HEK293 (cell line): ENCODE measurements around the gene ADAMTS12.

Source experiments
- SCRT2 ChIP-seq: fragments of 450-650 bp; formaldehyde crosslinking; IDR thresholded peaks from 2 replicates; pipeline ENCODE4 v1.5.1; 2016; ENCODE audit warnings: missing biosample characterization, missing genetic modification characterization
- TRIM28 ChIP-seq: IDR thresholded peaks from 2 replicates; pipeline ENCODE4 v1.6.1; 2011; ENCODE audit warnings: low read length, control low read depth, borderline replicate concordance
- ZBTB21 ChIP-seq: fragments of 450-650 bp; formaldehyde crosslinking; IDR thresholded peaks from 2 replicates; pipeline ENCODE4 v1.5.1; 2017; ENCODE audit warnings: missing biosample characterization, missing genetic modification characterization
- ZBTB7A ChIP-seq: fragments of 450-650 bp; formaldehyde crosslinking; IDR thresholded peaks from 2 replicates; pipeline ENCODE4 v1.5.1; 2016; ENCODE audit warnings: low read depth, missing biosample characterization, missing genetic modification characterization
- ZNF169 ChIP-seq: fragments of 450-650 bp; formaldehyde crosslinking; IDR thresholded peaks from 2 replicates; pipeline ENCODE4 v1.5.1; 2016; ENCODE audit warnings: missing biosample characterization, missing genetic modification characterization
- ZNF391 ChIP-seq: fragments of 450-650 bp; formaldehyde crosslinking; IDR thresholded peaks from 2 replicates; pipeline ENCODE4 v1.5.1; 2016; ENCODE audit warnings: low read depth, missing biosample characterization, missing genetic modification characterization, borderline replicate concordance
- ZNF658 ChIP-seq: fragments of 450-650 bp; formaldehyde crosslinking; IDR thresholded peaks from 2 replicates; pipeline ENCODE4; 2016; ENCODE audit warnings: missing biosample characterization, missing genetic modification characterization
- ZNF776 ChIP-seq: fragments of 450-650 bp; formaldehyde crosslinking; IDR thresholded peaks from 2 replicates; pipeline ENCODE4 v1.5.0; 2017; ENCODE audit warnings: missing biosample characterization, missing genetic modification characterization, borderline replicate concordance
- ZSCAN30 ChIP-seq: fragments of 450-650 bp; IDR thresholded peaks from 2 replicates; pipeline ENCODE4 v1.5.1; 2018; ENCODE audit warnings: missing biosample characterization, mild to moderate bottlenecking, missing genetic modification characterization, moderate library complexity
- TF ChIP-seq, protein P1 (sequence below): fragments of 450-650 bp; IDR thresholded peaks from 2 replicates; pipeline ENCODE4 v1.5.1; 2018; ENCODE audit warnings: missing biosample characterization, mild to moderate bottlenecking, missing genetic modification characterization
- TF ChIP-seq, protein P2 (sequence below): fragments of 450-650 bp; formaldehyde crosslinking; IDR thresholded peaks from 2 replicates; pipeline ENCODE4 v1.5.1; 2016; ENCODE audit warnings: missing biosample characterization, missing genetic modification characterization
- TF ChIP-seq, protein P3 (sequence below): fragments of 450-650 bp; formaldehyde crosslinking; IDR thresholded peaks from 2 replicates; pipeline ENCODE4 v1.5.1; 2016; ENCODE audit warnings: missing biosample characterization, missing genetic modification characterization
- TF ChIP-seq, protein P4 (sequence below): fragments of 450-650 bp; formaldehyde crosslinking; IDR thresholded peaks from 2 replicates; pipeline ENCODE4 v1.5.1; 2016; ENCODE audit warnings: missing biosample characterization, missing genetic modification characterization

DNA sequence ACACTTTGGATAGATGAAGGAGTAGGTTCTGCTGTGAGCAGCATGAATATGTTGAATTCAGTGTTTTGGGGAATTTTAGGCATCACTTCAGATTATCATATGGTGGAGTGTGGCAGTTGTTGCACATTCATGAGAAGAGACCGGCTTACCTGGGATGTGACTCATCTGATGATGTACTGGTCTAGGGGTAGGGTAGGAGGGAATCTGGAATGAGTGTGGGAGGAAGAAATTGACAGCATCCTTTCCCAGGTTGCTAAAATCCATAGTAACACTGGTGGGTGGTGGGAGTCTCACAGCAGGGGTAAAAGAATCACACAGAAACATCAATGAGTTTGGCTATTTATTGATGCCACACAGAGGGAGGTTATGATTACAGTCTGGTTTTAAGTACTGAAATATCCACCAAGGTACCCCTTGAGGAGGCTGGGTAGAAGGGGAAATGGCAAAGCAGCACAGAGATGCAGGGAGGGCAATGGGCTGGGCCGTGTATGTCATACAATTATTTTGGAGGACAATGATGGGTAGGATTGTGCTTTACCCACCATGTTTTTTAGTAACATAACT lies 368.5 kb downstream of the ADAMTS12 start:
- TF ChIP-seq, protein P1, sequence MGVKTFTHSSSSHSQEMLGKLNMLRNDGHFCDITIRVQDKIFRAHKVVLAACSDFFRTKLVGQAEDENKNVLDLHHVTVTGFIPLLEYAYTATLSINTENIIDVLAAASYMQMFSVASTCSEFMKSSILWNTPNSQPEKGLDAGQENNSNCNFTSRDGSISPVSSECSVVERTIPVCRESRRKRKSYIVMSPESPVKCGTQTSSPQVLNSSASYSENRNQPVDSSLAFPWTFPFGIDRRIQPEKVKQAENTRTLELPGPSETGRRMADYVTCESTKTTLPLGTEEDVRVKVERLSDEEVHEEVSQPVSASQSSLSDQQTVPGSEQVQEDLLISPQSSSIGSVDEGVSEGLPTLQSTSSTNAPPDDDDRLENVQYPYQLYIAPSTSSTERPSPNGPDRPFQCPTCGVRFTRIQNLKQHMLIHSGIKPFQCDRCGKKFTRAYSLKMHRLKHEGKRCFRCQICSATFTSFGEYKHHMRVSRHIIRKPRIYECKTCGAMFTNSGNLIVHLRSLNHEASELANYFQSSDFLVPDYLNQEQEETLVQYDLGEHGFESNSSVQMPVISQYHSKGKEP (tag by site-specific recombination), result no peak
- TF ChIP-seq ZBTB7A (tag by site-specific recombination), result no peak
- TF ChIP-seq, protein P2, sequence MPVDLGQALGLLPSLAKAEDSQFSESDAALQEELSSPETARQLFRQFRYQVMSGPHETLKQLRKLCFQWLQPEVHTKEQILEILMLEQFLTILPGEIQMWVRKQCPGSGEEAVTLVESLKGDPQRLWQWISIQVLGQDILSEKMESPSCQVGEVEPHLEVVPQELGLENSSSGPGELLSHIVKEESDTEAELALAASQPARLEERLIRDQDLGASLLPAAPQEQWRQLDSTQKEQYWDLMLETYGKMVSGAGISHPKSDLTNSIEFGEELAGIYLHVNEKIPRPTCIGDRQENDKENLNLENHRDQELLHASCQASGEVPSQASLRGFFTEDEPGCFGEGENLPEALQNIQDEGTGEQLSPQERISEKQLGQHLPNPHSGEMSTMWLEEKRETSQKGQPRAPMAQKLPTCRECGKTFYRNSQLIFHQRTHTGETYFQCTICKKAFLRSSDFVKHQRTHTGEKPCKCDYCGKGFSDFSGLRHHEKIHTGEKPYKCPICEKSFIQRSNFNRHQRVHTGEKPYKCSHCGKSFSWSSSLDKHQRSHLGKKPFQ (tag by site-specific recombination), result no peak
- no peak for TF ChIP-seq ZBTB21 (tag by site-specific recombination)
- TF ChIP-seq, protein P3, sequence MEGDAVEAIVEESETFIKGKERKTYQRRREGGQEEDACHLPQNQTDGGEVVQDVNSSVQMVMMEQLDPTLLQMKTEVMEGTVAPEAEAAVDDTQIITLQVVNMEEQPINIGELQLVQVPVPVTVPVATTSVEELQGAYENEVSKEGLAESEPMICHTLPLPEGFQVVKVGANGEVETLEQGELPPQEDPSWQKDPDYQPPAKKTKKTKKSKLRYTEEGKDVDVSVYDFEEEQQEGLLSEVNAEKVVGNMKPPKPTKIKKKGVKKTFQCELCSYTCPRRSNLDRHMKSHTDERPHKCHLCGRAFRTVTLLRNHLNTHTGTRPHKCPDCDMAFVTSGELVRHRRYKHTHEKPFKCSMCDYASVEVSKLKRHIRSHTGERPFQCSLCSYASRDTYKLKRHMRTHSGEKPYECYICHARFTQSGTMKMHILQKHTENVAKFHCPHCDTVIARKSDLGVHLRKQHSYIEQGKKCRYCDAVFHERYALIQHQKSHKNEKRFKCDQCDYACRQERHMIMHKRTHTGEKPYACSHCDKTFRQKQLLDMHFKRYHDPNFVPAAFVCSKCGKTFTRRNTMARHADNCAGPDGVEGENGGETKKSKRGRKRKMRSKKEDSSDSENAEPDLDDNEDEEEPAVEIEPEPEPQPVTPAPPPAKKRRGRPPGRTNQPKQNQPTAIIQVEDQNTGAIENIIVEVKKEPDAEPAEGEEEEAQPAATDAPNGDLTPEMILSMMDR (tag by site-specific recombination), result no peak
- TF ChIP-seq ZNF391, result no peak
- TF ChIP-seq ZNF776 (tag by site-specific recombination), result no peak
- no peak for TF ChIP-seq ZSCAN30 (tag by site-specific recombination)
- TF ChIP-seq, protein P4, sequence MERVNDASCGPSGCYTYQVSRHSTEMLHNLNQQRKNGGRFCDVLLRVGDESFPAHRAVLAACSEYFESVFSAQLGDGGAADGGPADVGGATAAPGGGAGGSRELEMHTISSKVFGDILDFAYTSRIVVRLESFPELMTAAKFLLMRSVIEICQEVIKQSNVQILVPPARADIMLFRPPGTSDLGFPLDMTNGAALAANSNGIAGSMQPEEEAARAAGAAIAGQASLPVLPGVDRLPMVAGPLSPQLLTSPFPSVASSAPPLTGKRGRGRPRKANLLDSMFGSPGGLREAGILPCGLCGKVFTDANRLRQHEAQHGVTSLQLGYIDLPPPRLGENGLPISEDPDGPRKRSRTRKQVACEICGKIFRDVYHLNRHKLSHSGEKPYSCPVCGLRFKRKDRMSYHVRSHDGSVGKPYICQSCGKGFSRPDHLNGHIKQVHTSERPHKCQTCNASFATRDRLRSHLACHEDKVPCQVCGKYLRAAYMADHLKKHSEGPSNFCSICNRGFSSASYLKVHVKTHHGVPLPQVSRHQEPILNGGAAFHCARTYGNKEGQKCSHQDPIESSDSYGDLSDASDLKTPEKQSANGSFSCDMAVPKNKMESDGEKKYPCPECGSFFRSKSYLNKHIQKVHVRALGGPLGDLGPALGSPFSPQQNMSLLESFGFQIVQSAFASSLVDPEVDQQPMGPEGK (tag by site-specific recombination), result no peak
- TF ChIP-seq TRIM28, result no peak
- no peak for TF ChIP-seq SCRT2 (tag by site-specific recombination)
- no peak for TF ChIP-seq ZNF169 (tag by site-specific recombination)
- TF ChIP-seq ZNF658 (tag by site-specific recombination), result no peak
